HG03139 (cell line): ENCODE measurements around the gene TSHZ2.

Experiments used
- ATAC-seq: cut with Tn5 transposase; IDR thresholded peaks from one replicate; pipeline ENCODE4 v1.9.1; 2021; ENCODE audit not compliant: unreplicated experiment

Gene TSHZ2

GRCh38 chr20:53124075-53124551, 152.0 kb downstream of the TSHZ2 start:
- ATAC-seq = no peak

- ATAC-seq = no peak
Measured at GRCh38 chr20:53124803-53125202, 152.6 kb downstream of the TSHZ2 start.

GRCh38 chr20:53126185-53126584, 154.0 kb downstream of the TSHZ2 start:
- no peak for ATAC-seq

DNA sequence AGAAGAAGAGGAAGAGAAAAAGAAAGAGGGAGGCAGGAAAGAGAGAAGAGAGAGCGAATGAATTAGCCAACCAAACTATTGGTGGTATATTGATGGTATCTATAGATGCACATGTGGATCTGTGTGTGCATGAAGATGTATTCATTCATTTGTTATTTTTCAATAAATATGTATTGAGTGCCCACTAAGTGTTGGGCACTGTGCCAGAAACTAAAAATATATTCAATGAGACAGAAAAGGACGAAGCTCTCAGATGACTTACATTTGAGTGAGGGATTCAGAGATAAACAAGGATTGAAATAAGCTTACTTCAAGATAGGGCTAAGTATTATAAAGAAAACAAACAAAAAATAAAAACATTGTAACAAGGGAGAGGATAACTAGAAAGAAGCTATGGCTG, 154.9 kb downstream of the TSHZ2 start:
- no peak for ATAC-seq

DNA sequence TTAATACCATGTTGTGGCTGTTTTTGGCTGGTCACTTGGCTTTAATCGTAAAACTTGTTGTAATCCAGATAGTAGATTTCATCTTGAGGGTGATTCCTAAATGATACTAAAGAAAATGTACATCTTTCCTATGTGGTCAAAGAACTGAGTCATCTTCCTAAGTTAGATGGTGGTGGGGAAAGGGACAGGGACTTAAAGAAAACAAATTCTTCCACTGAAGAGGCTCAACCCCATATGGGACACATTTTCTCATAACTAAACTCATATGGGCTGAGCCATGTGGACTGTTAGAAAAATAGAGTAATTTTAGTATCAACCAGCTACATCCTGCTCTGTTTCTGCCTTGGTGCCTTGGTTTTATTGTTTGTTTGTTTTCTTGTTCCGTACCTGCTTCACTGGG, 155.8 kb downstream of the TSHZ2 start:
- ATAC-seq = no peak

GRCh38 chr20:53129563-53129962, 157.4 kb downstream of the TSHZ2 start:
- no peak for ATAC-seq

DNA sequence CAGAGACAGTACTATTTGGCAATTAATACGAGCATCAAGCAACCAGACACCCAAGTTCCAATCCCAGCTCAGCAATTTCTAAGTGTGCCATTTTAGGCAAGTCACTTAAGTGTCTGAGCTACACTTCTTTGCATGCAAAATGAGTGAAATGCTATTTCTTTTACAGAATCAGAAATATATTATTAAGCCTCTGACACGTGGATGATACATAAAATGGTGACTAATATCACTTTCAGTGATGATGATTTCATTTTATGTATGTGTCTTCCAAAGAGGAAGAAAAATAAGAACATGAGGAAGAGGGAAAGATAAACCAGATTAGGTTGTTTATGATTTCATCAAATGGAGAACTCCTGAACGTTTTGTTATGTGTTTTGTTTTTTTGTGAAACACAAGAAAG, 158.6 kb downstream of the TSHZ2 start:
- no peak for ATAC-seq

DNA sequence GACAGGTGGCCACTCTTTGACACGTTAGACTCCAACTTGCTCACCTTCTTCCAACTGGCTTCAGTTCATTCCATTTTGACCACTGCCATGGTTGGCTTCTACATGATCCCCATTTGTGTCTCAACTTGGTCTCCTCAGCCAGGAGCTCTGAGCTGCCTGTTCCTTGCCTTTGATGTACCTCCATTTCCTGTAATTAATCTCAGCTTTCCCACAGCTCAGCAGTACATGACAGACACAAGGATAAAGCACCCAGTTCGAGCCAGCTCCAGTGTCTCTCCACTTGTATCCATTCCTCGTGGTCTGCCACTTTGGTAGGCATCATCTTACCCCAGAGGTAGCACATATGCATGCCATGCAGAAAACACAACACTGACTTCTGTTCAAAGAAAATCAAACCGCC, 161.0 kb downstream of the TSHZ2 start:
- no peak for ATAC-seq

DNA sequence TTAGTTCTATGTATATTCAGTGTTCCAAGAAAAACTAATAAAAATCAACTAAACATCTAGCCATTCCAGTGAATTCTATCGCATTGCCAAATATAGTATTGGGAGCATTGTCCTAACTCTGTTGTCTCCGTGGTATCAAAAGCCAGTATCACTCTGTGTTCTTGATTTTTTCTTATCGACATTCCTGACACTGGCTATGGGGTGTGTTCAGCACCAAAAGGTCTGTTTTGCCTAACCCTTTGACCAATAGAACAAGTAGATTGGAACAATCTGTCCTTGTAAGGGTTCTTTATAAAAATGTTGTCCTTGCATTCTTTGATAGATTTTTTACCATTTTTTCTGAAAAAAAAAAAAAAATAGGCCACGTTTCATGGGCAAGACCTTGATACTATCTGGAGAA, 161.5 kb downstream of the TSHZ2 start:
- no peak for ATAC-seq

DNA sequence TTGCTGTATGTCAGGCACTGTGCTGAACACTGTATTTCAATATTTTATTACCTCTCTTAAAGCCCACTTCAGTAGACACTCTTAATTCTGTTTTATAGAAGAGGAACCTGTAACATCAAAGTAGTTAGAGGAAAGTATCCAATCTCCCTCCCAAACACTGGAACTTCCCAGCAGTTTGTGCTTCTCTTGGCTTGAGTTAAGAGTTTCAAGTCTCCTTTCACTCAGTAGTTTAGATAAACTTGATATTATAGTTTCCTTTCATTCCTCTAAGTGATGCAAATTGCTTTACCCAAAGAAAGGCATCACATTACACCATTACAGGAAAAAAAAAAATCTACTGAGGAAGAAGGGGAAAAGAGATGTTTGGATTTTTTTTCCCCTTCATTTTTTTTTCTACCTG, 164.3 kb downstream of the TSHZ2 start:
- no peak for ATAC-seq

DNA sequence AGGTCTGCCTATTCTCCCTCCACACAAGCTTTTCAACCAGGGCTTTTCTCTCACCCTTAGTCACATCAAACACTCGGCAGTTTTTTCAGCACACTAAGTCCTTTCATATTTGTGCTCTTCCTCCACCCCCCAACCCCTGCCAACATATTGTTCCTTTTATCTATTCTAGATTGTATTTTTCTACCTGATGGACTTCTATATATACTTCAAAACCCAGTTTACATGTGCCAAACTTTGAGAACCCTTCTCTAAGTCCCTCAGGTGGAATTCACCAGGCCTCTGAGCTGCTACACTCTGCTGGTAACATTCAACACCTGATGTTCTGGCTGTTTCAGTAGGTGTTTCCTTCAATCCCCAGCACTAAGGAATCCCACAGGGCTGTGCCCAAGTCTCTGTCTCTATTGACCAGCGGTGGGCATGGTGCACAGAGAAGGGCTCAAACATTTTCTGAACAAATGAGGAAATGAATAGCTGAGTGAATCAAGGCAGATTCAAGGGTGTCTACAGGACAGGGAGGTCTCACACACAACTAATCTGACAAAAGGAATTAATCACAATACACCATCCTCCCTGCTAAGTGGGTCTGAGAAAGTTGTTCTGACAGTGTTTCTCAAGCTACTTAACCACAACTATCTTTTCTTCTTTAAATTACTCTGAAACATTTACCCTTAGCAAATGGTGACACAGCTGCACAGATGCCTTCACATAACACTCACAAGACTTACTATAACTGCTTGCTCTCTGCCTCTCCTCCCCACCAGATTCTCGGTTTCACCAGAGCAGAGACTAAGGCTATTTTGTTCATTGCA, 166.5 kb downstream of the TSHZ2 start:
- ATAC-seq = peak; percentile 83

GRCh38 chr20:53141201-53142050, 169.3 kb downstream of the TSHZ2 start:
- no peak for ATAC-seq

DNA sequence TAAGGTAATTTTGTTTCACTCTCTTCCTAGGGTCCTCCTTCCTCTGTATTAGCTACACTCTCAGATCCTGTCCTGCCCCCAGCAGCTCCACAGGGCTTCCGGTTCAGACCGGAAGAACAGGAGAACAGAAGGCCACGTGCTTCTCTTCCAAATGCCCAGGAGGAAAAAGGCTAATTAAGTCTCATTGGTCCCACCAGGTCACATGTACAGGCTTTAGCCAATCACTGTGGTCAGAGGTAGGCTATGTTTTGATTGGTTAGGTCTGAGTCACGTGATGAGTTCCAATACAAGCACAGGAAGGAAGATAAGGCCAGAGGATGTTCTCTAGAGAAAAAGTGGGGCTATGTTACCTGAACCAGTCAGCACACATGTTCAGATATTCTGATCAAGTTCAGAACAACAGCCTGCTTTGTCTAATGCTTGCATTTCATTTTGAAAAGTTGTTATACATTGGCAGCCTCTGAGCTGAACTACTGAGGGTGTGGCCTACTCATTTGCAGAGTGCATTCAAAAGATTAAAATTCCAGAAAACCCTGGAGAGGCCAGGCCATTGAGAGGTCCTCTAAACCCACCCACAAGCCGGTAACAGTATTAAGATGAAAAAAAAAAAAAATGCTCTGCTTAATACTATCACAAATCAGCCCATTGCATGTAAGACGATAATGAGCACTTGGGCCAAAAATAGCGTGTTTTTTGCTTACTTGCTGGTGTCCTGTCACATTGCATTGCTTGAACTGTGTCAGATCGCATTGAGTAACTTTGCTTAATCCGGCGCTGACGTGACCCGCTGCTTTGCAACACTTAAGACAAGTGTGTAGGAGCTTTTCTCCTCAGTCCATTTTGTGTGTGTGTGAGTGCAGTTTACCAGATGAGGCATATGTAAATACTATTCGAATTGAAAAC, 170.3 kb downstream of the TSHZ2 start:
- ATAC-seq = no peak

GRCh38 chr20:53146201-53146891, 174.2 kb downstream of the TSHZ2 start:
- ATAC-seq = no peak

- no peak for ATAC-seq
Measured at GRCh38 chr20:53148771-53149147, 176.6 kb downstream of the TSHZ2 start.

GRCh38 chr20:53149148-53149889, 177.2 kb downstream of the TSHZ2 start:
- ATAC-seq = no peak

DNA sequence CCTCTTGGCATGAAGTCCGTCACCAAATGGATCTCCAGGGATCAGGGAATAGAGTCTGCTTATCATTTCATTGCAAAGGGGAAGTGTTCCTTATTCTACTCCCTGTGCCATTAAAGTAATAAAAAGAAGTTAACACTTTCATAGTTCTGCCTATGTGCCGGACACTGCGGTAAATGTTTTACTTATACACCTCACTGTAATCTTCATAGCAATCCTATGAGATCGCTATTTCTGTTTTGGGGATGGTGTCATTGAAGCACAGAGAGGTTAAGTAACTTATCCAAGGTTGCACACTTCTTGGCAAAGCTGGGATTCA, 177.7 kb downstream of the TSHZ2 start:
- ATAC-seq = no peak

DNA sequence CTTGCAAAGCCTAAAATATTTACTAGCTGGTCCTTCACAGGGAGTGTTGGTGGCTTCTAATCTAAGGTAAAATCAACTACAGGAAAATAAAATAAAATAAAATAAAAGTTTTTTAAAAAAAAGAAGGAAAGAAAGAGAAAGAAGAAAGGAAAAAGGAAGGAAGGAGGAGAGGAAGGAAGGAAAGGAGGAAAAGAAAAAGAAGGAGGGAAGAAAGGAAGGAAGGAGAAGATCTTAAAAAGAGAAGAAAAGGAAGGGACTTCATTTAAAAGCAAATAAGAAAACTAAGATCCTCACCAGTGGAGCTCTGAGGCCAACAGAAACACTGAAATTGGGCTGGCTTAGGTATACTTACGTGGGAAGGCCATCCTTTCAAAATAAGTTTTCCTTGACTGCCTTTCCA, 178.4 kb downstream of the TSHZ2 start:
- no peak for ATAC-seq

DNA sequence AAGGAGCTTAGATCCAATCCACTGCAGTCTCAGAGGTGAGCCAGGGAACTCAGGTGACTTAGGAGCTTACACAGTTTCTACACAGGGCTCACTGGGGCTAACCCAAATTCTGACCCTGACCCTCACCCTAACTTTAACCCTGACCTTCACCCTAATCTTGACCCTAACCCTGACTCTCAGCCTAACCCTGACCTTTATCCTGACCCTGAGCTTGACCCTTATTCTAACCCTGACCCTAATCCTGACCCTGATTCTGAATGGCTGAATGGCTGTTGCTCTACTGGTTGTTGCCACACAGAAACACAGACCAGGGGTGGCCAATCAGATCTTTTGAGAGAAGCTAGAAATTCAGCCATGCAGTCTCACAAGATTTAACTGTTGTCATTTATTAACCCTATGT, 180.1 kb downstream of the TSHZ2 start:
- ATAC-seq = no peak

- ATAC-seq = no peak
Measured at GRCh38 chr20:53154540-53154939, 182.4 kb downstream of the TSHZ2 start.
